Activated T-cell treated with anti-CD3 and anti-CD28 coated beads, Interleukin-2, amount 50 U/mL, for 24 hours (primary cell): ENCODE data around the gene MLYCD.

Source experiments
- DNase-seq: peaks from one replicate; pipeline ENCODE4 v3.0.0-alpha.2; 2020
- H3K27ac Mint-ChIP-seq: 2 replicates; pipeline ENCODE4 v1.8.0; 2020; ENCODE audit warnings: mild to moderate bottlenecking, mixed read lengths
- H3K27me3 Mint-ChIP-seq: 2 replicates; pipeline ENCODE4 v1.8.0; 2020; ENCODE audit warnings: mixed read lengths
- H3K36me3 Mint-ChIP-seq: 2 replicates; pipeline ENCODE4 v1.8.0; 2020; ENCODE audit warnings: low read depth, mixed read lengths
- H3K4me1 Mint-ChIP-seq: 2 replicates; pipeline ENCODE4 v1.8.0; 2020; ENCODE audit warnings: low read depth, mixed read lengths
- H3K4me3 Mint-ChIP-seq: 2 replicates; pipeline ENCODE4 v1.8.0; 2020; ENCODE audit warnings: mild to moderate bottlenecking, moderate library complexity, mixed read lengths
- H3K9me3 Mint-ChIP-seq: 2 replicates; pipeline ENCODE4 v1.8.0; 2020; ENCODE audit warnings: mixed read lengths

The MLYCD gene

DNA sequence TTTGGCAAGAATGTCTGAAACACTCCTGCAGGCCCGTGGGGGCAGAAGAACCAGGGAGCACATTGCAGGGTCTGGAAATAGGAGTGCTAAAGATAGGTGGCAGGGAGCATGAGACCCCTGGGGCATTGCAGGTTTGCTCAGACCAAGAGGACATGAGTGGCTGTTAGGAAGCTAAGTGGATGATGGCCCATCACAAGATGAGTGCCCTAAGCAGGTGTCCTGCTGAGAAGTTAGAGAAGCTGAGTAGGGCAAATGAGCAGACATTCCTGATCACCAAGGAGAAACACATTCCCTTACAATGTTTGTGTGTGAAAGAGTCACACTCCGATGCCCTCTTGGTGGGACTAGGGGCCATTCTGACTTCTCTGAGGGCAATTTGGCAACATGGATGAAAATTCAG is 9.9 kb downstream of the MLYCD start:
- no peak for DNase-seq
- no peaks in the 10 kb centered on the region for H3K27me3 Mint-ChIP-seq
- peaks cover under 1% of the 10 kb centered on the region for H3K4me1 Mint-ChIP-seq
- no peak overlapping the region for H3K27ac Mint-ChIP-seq
- no peaks in the 10 kb centered on the region for H3K9me3 Mint-ChIP-seq
- peaks cover 70% of the 10 kb centered on the region for H3K36me3 Mint-ChIP-seq
- no peak overlapping the region for H3K4me3 Mint-ChIP-seq

DNA sequence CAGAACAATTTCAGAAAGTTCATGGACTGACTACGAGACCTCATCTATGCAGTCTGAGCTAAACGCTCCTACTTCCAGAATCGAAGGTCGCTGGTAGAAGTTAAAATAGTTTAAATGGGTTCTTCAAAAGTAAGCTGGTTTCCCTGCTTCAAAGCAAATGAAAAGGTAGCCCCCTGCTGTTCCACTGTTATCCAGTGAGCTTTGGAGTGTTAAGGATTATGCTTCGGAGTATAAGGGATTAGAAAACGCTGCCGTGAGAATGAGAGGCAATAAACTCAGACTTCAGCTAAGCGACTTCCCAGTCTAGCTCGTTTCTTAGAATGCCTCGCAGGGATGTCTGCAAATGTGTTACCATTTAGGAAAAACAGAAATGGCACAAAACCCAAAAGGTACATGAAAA is 12.4 kb downstream of the MLYCD start:
- Mint-ChIP-seq H3K36me3 (peaks cover 90% of the 10 kb centered on the region), H3K4me3 (no peak overlapping the region), H3K27me3 (no peaks in the 10 kb centered on the region), H3K9me3 (no peaks in the 10 kb centered on the region), H3K27ac (no peak overlapping the region), H3K4me1 (no peaks in the 10 kb centered on the region)
- no peak for DNase-seq

DNA sequence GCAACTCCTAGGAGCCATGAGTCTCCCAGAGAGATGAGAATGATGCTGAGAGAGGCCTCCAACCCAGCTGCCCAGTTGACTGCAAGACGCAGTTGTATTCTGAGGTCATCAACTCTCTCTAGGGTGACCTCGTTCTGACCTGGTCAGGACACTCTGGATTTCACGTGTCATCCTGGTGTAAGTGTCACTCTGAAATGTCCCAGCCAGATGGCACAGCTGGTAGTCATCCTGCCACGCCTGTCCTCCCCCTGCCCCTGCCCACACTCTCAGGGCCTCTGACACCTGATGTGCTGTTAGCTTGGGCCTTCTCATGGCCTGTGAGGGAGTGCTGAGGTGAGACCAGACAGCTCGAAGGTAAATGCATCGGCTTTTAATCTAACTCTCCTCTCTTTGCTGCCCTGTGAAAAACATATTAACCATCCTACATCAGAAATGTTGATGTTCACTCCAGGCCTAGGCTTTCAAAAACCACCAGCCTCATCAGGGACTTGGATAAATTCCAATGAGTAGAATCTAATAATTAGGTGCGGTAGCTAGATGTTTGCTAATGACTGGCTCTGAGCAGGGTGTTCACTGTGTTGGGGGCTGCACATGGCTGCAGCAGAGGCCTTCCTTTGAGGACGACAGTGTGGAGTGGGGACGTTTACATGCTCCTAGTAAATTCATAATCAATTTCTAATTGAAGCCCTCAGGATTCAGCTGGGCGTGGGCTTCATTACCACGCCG is 13.8 kb downstream of the MLYCD start:
- no peak overlapping the region for H3K27ac Mint-ChIP-seq
- no peaks in the 10 kb centered on the region for H3K9me3 Mint-ChIP-seq
- DNase-seq: no peak
- no peak overlapping the region for H3K4me3 Mint-ChIP-seq
- H3K4me1 Mint-ChIP-seq: no peaks in the 10 kb centered on the region
- peaks cover 87% of the 10 kb centered on the region for H3K36me3 Mint-ChIP-seq
- H3K27me3 Mint-ChIP-seq: no peaks in the 10 kb centered on the region

DNA sequence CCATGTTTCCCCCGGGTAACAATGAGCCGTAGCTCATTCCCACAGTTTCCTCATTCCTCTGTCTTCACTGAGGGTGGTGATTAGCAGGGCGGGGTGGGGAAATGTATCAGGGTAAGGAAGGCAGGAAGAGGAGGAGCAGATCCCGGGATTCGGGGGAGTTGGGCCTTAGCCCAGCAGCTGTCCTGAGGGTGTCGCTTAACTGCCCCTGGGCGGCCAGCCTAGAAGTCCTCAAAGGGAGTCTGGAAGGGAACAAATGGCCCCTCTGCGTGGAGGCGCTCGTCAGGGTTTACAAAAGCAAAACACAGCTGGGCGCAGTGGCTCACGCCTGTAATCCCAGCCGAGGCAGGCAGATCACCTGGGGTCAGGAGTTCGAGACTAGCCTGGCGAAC is 14.3 kb downstream of the MLYCD start:
- H3K36me3 Mint-ChIP-seq: peaks cover 87% of the 10 kb centered on the region
- H3K4me1 Mint-ChIP-seq: no peaks in the 10 kb centered on the region
- H3K9me3 Mint-ChIP-seq: no peaks in the 10 kb centered on the region
- H3K4me3 Mint-ChIP-seq: no peak overlapping the region
- no peak for DNase-seq
- H3K27me3 Mint-ChIP-seq: no peaks in the 10 kb centered on the region
- no peak overlapping the region for H3K27ac Mint-ChIP-seq

DNA sequence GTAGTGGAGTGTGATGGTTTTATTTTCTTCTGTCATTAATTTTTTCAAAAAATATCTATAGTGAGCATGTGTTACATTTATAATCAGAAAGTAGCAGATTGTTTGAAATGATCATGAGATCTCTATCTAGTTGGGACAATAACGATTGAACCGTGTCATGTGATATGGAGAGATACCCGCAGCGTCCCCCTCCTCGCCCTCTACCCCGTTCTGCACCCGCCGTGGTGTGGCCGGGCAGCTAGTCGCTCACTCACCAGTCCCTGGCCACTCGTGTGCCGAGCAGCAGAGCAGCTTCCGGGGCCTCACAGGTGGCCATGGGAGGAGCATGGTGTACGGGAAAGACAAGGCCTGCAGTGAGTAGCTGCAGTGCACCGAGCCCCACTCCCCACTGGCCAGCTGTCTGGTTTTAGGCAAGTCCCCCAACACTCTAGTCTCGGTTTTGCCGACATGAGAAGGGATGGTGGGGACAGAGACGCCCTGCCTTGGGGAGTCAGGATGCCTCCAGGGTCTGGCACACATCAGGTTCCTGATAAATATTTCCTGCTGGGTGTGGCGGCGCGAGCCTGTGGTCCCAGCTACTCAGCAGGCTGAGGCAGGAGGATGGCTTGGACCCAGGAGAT is 15.3 kb downstream of the MLYCD start:
- Mint-ChIP-seq H3K27ac (no peak overlapping the region), H3K4me1 (no peaks in the 10 kb centered on the region), H3K4me3 (no peak overlapping the region), H3K9me3 (no peaks in the 10 kb centered on the region), H3K27me3 (no peaks in the 10 kb centered on the region), H3K36me3 (peaks cover 87% of the 10 kb centered on the region)
- DNase-seq: no peak

DNA sequence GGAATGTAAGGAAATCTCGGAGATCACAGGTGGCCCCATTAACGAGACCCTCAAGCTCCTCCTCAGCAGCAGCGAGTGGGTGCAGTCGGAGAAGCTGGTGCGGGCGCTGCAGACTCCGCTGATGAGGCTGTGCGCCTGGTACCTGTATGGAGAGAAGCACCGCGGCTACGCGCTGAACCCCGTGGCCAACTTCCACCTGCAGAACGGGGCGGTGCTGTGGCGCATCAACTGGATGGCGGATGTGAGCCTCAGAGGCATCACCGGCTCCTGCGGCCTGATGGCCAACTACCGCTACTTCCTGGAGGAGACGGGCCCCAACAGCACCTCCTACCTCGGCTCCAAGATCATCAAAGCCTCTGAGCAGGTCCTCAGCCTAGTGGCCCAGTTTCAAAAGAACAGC is 16.2 kb downstream of the MLYCD start:
- peaks cover 86% of the 10 kb centered on the region for H3K36me3 Mint-ChIP-seq

DNA sequence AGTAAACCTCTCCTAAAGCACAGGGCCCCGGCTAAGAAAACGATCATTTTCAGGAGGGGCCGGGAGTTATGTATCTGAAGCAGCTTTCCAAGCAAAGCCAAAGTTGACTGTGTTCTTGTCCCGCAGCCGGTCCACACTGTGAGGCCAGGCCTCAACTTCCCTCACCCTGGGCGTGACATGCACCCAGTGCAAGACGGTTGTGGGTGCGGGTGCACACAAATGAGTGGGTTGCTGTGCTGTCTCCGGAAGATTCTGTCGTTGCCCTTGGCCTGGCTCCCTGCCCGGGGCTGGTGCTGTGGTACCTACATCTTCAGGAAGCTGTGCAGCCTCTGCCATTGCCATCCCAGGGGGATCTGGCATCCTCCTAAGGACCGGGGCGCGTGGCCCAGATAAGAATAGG is 16.6 kb downstream of the MLYCD start:
- Mint-ChIP-seq H3K27me3 (no peaks in the 10 kb centered on the region), H3K27ac (no peak overlapping the region), H3K4me3 (no peak overlapping the region), H3K9me3 (no peaks in the 10 kb centered on the region), H3K36me3 (peaks cover 85% of the 10 kb centered on the region), H3K4me1 (no peaks in the 10 kb centered on the region)
- DNase-seq: no peak

More for the DNA sequence above, 16.2 kb downstream of the MLYCD start:
- H3K4me3 Mint-ChIP-seq: no peak overlapping the region
- no peaks in the 10 kb centered on the region for H3K27me3 Mint-ChIP-seq
- DNase-seq: no peak
- no peaks in the 10 kb centered on the region for H3K9me3 Mint-ChIP-seq
- H3K4me1 Mint-ChIP-seq: no peaks in the 10 kb centered on the region
- H3K27ac Mint-ChIP-seq: no peak overlapping the region

DNA sequence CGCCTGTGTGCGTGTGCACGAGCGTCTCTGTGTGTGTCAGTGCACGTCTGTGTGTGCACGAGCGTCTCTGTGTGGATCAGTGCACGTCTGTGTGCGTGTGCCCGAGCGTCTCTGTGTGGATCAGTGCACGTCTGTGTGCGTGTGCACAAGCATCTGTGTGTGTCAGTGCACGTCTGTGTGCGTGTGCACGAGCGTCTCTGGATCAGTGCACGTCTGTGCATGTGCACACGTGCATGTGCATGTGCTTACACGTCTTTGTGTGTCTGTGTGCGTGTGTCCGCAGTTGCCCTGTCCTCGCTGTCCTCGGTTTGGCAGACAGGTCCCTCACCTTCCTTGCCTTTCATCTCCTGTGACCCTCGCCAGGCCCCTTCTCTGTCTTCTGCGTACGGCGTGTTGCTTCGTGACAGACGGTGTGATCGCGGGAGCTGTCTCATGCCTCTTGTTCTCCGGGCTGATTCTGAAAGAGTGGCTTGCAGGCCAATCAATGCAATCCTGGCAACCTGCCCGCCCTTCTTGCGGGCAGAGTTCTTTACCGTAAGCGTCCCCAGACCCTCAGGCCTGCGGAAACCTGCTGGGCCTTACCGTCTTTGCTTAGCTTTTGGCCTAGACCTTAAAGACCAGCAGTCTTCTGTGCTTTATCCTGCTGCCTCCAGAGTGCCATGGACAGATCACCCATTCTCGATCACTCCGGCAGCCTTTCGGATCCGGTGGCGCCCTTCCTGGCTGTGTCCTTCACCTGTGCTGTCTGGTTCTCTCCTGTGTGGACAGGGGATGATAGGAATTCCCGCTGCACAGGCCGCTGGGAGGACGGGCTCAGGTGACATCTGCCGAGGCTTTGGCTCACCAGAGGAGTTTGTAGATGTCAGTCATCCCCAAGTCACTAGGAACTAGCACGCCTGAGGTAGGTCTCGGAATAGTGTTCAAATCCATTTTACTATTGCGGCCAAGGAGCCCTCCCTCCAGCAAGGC is 18.5 kb downstream of the MLYCD start:
- Mint-ChIP-seq H3K9me3 (no peaks in the 10 kb centered on the region), H3K27ac (no peak overlapping the region), H3K4me1 (no peaks in the 10 kb centered on the region), H3K27me3 (no peaks in the 10 kb centered on the region), H3K4me3 (no peak overlapping the region), H3K36me3 (peaks cover 70% of the 10 kb centered on the region)
- DNase-seq: no peak

DNA sequence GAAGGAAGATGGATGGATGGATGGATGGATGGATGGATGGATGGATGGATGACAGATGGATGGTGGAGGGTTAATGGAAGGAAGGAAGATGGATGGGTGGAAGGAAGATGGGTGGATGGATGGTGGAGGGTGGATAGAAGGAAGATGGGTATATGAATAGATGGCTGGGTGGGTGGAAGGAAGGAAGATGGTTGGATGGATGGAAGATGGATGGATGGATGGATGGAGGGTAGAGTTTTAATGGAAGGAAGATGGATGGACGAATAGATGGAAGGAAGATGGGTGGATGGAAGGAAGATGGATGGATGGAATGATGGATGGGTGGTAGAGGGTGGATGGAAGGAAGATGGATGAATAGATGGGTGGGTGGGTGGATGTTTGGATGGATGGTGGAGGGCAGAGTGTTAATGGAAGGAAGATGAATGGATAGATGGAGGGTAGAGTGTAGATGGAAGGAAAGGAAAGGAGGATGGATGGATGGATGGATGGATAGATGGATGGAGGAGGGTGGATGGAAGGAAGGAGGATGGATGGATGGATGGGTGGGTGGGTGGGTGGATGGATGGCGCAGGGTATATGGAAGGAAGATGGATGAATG is 22.1 kb downstream of the MLYCD start:
- no peak for DNase-seq
- no peak overlapping the region for H3K27ac Mint-ChIP-seq
- peaks cover 39% of the 10 kb centered on the region for H3K36me3 Mint-ChIP-seq
- H3K27me3 Mint-ChIP-seq: no peaks in the 10 kb centered on the region
- no peaks in the 10 kb centered on the region for H3K4me1 Mint-ChIP-seq
- no peak overlapping the region for H3K4me3 Mint-ChIP-seq
- H3K9me3 Mint-ChIP-seq: no peaks in the 10 kb centered on the region

DNA sequence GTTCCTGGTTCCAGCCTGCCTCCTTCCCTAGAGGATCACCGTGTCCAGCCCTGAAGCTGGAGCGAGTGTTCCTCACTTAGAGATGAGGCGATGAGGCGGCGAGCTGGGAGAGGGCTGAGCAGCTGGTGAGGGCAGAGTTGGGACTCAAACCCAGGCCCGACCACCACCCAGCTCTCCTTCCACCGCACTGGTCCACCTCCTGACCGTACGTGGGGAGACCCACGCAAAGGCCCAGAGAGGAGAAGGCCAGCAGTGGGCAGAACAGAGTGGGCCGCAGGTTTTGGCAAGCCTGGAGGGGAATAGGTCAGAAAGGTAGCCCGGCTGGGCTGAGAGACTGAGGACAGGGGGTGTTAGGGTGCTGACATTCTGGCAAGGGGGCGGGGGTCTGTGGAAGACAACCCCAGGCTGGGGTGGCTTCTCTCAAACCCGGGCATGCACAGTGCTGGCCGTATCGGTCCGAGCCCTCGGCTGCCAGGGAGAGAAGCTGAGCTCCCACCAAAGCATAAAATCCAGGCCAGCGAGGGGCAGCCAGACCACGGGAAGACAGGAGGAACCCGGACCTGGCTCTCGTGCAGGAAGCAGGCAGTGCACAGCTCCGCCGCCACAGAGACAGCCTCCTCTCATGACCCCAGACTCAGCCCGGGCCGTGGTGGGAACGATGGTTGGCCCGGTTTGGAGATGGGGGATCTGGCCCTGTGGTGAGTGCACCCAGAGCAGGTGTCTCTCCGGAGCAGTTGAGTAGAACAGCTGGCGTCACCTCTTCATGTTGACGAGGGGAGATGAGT is 24.9 kb downstream of the MLYCD start:
- H3K36me3 Mint-ChIP-seq: peaks cover 14% of the 10 kb centered on the region
- H3K27ac Mint-ChIP-seq: no peak overlapping the region
- H3K27me3 Mint-ChIP-seq: no peaks in the 10 kb centered on the region
- DNase-seq: no peak
- H3K4me3 Mint-ChIP-seq: no peak overlapping the region
- peaks cover 3% of the 10 kb centered on the region for H3K4me1 Mint-ChIP-seq
- H3K9me3 Mint-ChIP-seq: no peaks in the 10 kb centered on the region

DNA sequence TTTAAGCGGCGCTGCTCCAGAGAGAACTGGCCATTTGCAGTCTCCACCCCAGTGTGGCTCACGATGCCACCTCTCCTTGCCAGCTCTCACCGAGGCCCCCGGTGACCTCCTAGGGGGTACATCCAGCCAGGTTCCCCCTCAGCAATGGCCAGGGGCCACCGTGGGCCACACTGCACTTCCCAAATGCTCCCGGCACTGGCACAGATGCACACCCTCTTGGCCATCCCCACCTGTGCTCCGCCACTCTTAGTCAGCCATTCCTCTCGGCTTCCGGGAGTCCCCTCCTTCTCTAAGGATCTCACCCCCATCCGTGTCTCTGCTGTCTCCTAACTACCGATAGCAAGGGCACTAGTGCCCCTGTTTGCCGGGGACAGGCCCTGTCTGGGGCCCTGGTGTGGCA is 25.8 kb downstream of the MLYCD start:
- H3K36me3 Mint-ChIP-seq: peaks cover 5% of the 10 kb centered on the region
- H3K4me1 Mint-ChIP-seq: peaks cover 3% of the 10 kb centered on the region
- H3K9me3 Mint-ChIP-seq: no peaks in the 10 kb centered on the region
- no peak for DNase-seq
- H3K27me3 Mint-ChIP-seq: no peaks in the 10 kb centered on the region
- no peak overlapping the region for H3K4me3 Mint-ChIP-seq
- no peak overlapping the region for H3K27ac Mint-ChIP-seq

DNA sequence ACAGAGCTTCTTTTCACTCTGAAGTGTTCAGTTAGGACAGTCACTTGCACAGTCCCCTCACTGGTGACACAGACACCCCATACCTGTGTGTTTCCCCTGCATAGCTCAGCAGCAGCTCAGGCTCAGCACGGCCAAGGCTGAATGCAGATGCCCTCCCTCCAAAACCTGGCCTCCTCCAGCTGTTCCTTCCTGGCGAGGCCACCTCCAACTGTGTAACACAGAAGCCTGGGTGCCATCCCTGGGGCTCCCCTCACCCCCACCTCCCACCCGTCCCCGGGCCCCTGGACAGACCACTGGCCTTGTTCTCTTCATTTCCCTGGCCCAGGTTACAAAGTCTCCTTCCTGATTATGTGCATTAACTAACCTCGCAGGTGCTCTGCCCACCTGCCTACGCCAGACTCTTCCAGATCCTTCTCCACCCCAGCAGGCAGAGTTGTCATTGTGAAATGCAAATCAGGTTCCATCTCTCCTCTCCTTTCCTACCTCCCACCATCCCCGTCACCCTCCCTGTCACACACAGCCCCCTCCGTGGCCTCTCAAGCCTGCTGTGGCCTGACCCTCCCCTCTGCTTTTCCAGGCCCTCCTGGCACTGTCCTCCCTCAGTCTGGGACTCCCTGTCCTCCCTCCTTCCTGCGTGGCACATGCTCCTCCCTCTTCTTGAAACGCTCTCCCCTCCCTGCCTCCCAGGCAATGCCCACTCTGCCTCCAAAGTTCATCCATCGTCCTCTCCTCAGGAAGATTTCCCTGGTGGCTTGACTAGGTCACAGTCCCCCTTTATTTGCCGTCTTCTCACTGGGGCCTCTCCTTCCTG is 26.4 kb downstream of the MLYCD start:
- H3K36me3 Mint-ChIP-seq: peaks cover 3% of the 10 kb centered on the region
- no peak for DNase-seq
- H3K4me1 Mint-ChIP-seq: peaks cover 3% of the 10 kb centered on the region
- H3K27me3 Mint-ChIP-seq: no peaks in the 10 kb centered on the region
- H3K27ac Mint-ChIP-seq: no peak overlapping the region
- H3K4me3 Mint-ChIP-seq: no peak overlapping the region
- H3K9me3 Mint-ChIP-seq: no peaks in the 10 kb centered on the region

DNA sequence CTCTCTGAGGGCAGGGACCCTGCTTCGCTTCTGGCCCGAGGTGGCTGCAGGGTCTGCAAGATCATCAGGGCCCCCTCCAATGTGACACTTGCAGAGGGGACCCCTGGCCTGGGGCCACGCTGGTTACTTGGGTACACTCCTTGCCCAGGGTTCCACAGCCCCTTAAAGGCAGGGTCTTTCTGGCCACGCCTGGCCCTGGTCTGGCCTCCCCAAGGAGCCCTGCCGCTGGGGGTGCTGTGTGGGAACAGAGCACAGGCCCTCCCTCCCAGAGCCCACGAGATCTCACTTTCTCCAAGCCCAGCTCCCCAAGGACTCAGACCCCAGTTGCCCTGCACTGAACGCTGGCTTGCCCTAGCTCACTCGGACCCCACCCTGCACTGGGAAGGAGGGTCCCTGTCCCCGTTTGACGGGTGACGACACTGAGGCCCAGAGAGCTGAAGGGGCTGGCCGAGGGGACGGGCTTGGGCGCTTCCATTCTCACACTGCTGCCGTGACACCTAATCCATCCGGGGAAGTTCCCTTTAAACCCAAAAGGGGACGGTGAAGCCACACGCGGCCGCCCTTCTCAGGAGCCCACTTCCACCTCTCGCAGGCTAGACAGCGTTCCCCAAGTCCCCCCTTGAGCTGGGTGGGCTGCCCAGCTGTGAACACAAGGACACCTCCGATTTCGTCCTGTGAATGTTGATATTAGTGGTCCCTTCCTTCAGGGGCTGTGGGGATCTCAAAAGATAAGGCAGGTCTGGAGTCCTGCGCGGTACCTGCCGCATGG is 27.2 kb downstream of the MLYCD start:
- Mint-ChIP-seq H3K4me3 (no peak overlapping the region), H3K27me3 (no peaks in the 10 kb centered on the region), H3K9me3 (no peaks in the 10 kb centered on the region), H3K4me1 (peaks cover 3% of the 10 kb centered on the region), H3K36me3 (no peaks in the 10 kb centered on the region), H3K27ac (no peak overlapping the region)
- DNase-seq: no peak
